ENCODE data around the gene DDX49. TPM values are rescaled to one million over a fixed set of nuclear protein-coding genes. Genes with fewer than 3 reads are reported as not detected.

The DDX49 gene
- total and polyA plus RNA-seq, 9 of the 15 experiments (the other 6 are each of a cell fraction or from before 2014, with no cell fraction given): 1.1 to 113 (median 45.7) TPM

GRCh38 chr19:18913466-18913865, 6.0 kb upstream of the DDX49 start (continued):
- TF ChIP-seq THRAP3 (IDR thresholded peaks at IDR 0.05; ENCODE audit: borderline replicate concordance): no peak
- TF ChIP-seq GATA2 (CRISPR knock-in tag; IDR thresholded peaks at IDR 0.05): no peak
- TF ChIP-seq ZNF778 (CRISPR knock-in tag; IDR thresholded peaks at IDR 0.05): no peak

- H4K20me1 ChIP-seq (replicated peaks; ENCODE audit: control insufficient read depth, insufficient read depth, low read length): peaks cover 7% of the 10 kb centered on the region; the same call in 1 of the 2 replicates
- peaks cover 51% of the 10 kb centered on the region; the same call in 2 of the 3 replicates for H3K36me3 ChIP-seq (ENCODE audit: control insufficient read depth, insufficient read depth, low read length)
- H3K27ac ChIP-seq (ENCODE audit: extremely low read depth, low read depth, low read length): no peak overlapping the region
- H3K4me3 ChIP-seq: no peak overlapping the region
- FAIRE-seq (no peak), DNase-seq (ENCODE audit: extremely low read depth in 1 of 4, low spot score in 3 of 4) (no peak), ATAC-seq (no peak)
- H3K79me2 ChIP-seq (ENCODE audit: control insufficient read depth, insufficient read depth, low read length): peaks cover 62% of the 10 kb centered on the region
- no peaks in the 10 kb centered on the region for H3K9me3 ChIP-seq (replicated peaks; ENCODE audit: control insufficient read depth, insufficient read depth, low read depth, low read length)
- intact Hi-C loops (cut with micrococcal nuclease): loop anchor here (5.0 kb wide), 1 partner anchor 222 kb away; the partner anchor contains the start of gene TMEM161A
- CTCF ChIA-PET (ENCODE audit: low intra/inter-chr PET ratio): interaction anchor here (1.0 kb wide), 1 partner anchor 49 kb away, joined by 3 read pairs; no protein-coding TSS in a partner anchor
- H2AFZ ChIP-seq (ENCODE audit: low read depth, low read length): no peak overlapping the region
- no peaks in the 10 kb centered on the region for H3K27me3 ChIP-seq (ENCODE audit: control insufficient read depth in 2 of 2, insufficient read depth in 2 of 2, low read length in 2 of 2)
- H3K4me1 ChIP-seq (replicated peaks in 1 of 2; ENCODE audit: control insufficient read depth in 2 of 2, insufficient read depth in 2 of 2, low read length in 2 of 2): peaks cover 8 to 25% of the 10 kb centered on the region in 2 experiments; a peak in 4 of 5 replicates
- peak; percentile 19 to 45 (median 38); a peak in 3 of 6 replicates for TF ChIP-seq CTCF (IDR thresholded peaks at IDR 0.05 in 2 of 3, conservative IDR thresholded peaks at IDR 0.05 in 1 of 3; ENCODE audit: insufficient read depth in 2 of 3, low read depth in 1 of 3, low read length in 3 of 3)
- TF ChIP-seq ZNF75A (CRISPR knock-in tag; IDR thresholded peaks at IDR 0.05): no peak
- BruUV-seq (replicated peaks): no TSS peak
- peak overlapping the region in 1 of 2 experiments; percentile 76; a peak in 2 of 4 replicates for H3K9ac ChIP-seq (ENCODE audit: insufficient read depth in 1 of 2, low read depth in 2 of 2, low read length in 2 of 2)
- WGBS (ENCODE audit: insufficient coverage, low coverage, missing lambda C conversion rate): 69% methylated on average over 2 of the region's 5 CpGs
- no peaks in the 10 kb centered on the region for H3K9me1 ChIP-seq (ENCODE audit: control insufficient read depth, insufficient read depth, low read length)
- POLR2A ChIA-PET: interaction anchor here (1.1 to 1.3 kb wide), 2 partner anchors 11 to 14 kb away, joined by 3 read pairs; no protein-coding TSS in a partner anchor
- no peak overlapping the region for H3K4me2 ChIP-seq (ENCODE audit: insufficient read depth, low read length)
- in situ Hi-C loops (cut with MboI): no loop called here
These were observed 3.9 kb upstream of the DDX49 start for GRCh38 chr19:18915639-18916038.

Measured in K562 (cell line).